ENCODE results near the gene MANSC4.

The MANSC4 gene

GRCh38 chr12:27779920-27780611, at the start of gene MANSC4, which contains the start of gene KLHL42:
MANSC4 (minus strand) TSS chr12:27780236; CDS start chr12:27771276, 8,960 bp downstream.
KLHL42 (plus strand) TSS chr12:27780233; CDS start chr12:27780331, 98 bp downstream.
- H3K4me3 ChIP-seq (ENCODE audit: low read length) = peak within 1 kb of the TSS; percentile 77
- TF ChIP-seq ZNF274 (IDR thresholded peaks at IDR 0.05; ENCODE audit: low read depth, low read length) = no peak

- no peak overlapping the region for H3K4me3 ChIP-seq (ENCODE audit: low read length)
- no peak for TF ChIP-seq ZNF274 (IDR thresholded peaks at IDR 0.05; ENCODE audit: low read depth, low read length)
Observed at GRCh38 chr12:27828196-27828595, 48.2 kb upstream of the MANSC4 start.

- H3K4me3 ChIP-seq (ENCODE audit: low read length) = no peak overlapping the region
- TF ChIP-seq ZNF274 (IDR thresholded peaks at IDR 0.05; ENCODE audit: low read depth, low read length) = no peak
Observed at GRCh38 chr12:27826076-27826475, 46.0 kb upstream of the MANSC4 start.

DNA sequence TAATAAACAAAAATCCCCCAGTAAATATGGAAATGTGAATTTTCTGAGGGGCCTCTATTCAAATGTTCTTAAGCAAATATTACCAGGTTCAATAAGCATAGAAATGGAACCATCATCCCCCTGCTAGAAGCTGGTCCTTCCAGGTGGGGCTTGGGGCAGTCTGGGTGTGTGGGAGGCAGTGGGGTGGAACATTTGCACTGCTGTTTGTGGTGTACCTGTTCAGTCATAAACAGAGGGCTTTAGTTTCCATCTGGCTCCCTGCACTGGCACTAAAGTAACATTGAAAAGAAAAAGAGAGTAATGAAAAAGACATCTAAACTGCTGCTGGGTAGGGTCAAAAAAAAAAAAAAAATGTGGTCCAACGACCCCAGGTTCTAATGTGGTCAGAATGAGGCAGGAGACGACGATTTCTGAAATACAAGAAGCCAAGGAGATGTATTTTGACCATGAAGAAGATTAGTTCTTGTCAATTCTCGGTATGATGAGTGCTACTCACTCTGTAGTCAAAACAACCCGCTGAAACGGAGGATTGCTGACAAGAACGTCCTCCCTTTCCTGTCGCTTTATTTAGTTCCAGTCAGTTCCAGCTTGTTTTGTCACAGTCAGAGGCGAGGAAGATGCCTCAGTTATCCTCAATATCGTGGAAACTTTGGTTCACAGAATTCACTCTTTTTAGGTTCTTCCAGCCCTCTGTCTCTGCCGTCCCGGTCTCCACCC, 44.2 kb upstream of the MANSC4 start:
- no peak overlapping the region for H3K4me3 ChIP-seq (ENCODE audit: low read length)
- no peak for TF ChIP-seq ZNF274 (IDR thresholded peaks at IDR 0.05; ENCODE audit: low read depth, low read length)

GRCh38 chr12:27823038-27823437, 43.0 kb upstream of the MANSC4 start:
- no peak overlapping the region for H3K4me3 ChIP-seq (ENCODE audit: low read length)
- TF ChIP-seq ZNF274 (IDR thresholded peaks at IDR 0.05; ENCODE audit: low read depth, low read length) = no peak

- TF ChIP-seq ZNF274 (IDR thresholded peaks at IDR 0.05; ENCODE audit: low read depth, low read length) = no peak
- H3K4me3 ChIP-seq (ENCODE audit: low read length) = no peak overlapping the region
Observed at GRCh38 chr12:27822076-27822712, 42.2 kb upstream of the MANSC4 start.

DNA sequence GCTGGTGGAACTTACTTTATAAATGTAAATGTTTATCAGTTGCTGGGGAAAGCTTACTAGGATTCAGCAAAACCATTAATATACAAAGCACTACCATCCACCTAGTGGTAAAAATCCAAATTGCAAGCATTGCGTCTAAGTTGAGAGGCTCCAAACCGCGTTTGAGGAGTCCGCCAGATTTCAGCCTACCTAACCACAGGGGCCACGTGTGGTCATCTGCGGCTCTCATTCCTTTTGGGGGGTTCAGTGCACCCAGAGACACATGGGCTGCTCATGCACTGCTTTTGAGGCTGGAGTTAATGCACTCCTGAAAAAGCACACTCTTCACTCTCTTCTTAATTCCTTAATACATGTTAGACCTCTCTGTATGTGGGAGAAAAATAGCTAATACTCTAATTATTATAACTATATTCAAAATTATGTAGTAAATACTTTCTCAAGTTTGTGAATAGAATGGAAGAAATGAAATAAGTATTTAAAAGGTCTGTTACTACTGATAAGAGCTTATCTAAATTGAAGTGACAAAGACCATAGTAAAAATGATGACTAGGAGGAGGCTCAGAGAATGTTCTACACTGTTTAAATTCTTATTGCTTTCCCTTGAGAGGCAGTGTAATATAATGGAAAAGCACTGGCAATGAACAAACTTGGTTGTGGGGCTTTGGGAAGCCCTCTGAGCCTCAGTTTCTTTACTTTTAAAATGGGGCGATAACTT, 41.4 kb upstream of the MANSC4 start:
- no peak overlapping the region for H3K4me3 ChIP-seq (ENCODE audit: low read length)
- TF ChIP-seq ZNF274 (IDR thresholded peaks at IDR 0.05; ENCODE audit: low read depth, low read length) = no peak

DNA sequence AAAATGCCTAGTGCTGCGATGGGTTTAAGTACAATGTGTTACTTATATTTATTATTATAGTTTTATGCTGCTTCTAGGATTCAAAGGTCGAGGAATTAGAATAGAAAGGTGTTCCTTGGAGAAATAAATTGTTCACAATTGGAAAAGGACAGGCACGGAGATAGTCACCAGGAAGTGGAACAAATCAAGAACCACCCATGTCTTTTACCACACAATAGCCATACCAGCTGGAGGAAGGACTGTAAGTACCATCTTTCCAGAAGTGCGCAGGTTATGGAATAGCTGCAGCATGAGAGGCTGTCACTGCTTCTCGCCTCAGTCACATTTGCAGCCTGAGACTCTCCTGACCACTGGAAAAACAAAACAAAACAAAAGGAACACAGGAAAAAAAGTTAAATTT, 40.5 kb upstream of the MANSC4 start:
- no peak overlapping the region for H3K4me3 ChIP-seq (ENCODE audit: low read length)
- no peak for TF ChIP-seq ZNF274 (IDR thresholded peaks at IDR 0.05; ENCODE audit: low read depth, low read length)

- no peak for TF ChIP-seq ZNF274 (IDR thresholded peaks at IDR 0.05; ENCODE audit: low read depth, low read length)
- H3K4me3 ChIP-seq (ENCODE audit: low read length) = no peak overlapping the region
Observed at GRCh38 chr12:27818401-27818918, 38.4 kb upstream of the MANSC4 start.

DNA sequence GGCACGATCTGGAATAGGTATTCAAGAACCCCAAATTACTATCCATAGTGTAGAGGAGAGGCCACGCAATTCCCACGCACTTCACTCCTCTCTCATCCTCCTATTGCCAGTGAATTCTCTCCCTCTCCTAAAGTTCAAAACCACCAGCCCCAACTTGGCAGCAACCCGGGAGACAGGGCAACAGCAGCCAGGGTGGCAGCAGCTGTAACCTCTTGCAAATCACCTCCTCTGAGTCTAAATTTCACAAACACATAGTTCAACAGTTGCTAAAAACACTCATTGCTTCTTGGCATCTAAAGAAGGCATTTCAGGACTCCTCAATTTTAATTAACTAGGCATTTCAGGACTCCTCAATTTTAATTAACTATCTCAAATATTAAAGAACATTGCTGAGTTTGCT, 37.7 kb upstream of the MANSC4 start:
- TF ChIP-seq ZNF274 (IDR thresholded peaks at IDR 0.05; ENCODE audit: low read depth, low read length) = no peak
- no peak overlapping the region for H3K4me3 ChIP-seq (ENCODE audit: low read length)

GRCh38 chr12:27814851-27815591, 35.0 kb upstream of the MANSC4 start:
- no peak overlapping the region for H3K4me3 ChIP-seq (ENCODE audit: low read length)
- no peak for TF ChIP-seq ZNF274 (IDR thresholded peaks at IDR 0.05; ENCODE audit: low read depth, low read length)

- no peak for TF ChIP-seq ZNF274 (IDR thresholded peaks at IDR 0.05; ENCODE audit: low read depth, low read length)
- H3K4me3 ChIP-seq (ENCODE audit: low read length) = no peak overlapping the region
Observed at GRCh38 chr12:27814411-27814810, 34.4 kb upstream of the MANSC4 start.

- TF ChIP-seq ZNF274 (IDR thresholded peaks at IDR 0.05; ENCODE audit: low read depth, low read length) = no peak
- H3K4me3 ChIP-seq (ENCODE audit: low read length) = no peak overlapping the region
Observed at GRCh38 chr12:27812502-27812901, 32.5 kb upstream of the MANSC4 start.

Data from GM08714 (cell line).